ENCODE measurements around the gene HBS1L.

- TF ChIP-seq, protein P1, sequence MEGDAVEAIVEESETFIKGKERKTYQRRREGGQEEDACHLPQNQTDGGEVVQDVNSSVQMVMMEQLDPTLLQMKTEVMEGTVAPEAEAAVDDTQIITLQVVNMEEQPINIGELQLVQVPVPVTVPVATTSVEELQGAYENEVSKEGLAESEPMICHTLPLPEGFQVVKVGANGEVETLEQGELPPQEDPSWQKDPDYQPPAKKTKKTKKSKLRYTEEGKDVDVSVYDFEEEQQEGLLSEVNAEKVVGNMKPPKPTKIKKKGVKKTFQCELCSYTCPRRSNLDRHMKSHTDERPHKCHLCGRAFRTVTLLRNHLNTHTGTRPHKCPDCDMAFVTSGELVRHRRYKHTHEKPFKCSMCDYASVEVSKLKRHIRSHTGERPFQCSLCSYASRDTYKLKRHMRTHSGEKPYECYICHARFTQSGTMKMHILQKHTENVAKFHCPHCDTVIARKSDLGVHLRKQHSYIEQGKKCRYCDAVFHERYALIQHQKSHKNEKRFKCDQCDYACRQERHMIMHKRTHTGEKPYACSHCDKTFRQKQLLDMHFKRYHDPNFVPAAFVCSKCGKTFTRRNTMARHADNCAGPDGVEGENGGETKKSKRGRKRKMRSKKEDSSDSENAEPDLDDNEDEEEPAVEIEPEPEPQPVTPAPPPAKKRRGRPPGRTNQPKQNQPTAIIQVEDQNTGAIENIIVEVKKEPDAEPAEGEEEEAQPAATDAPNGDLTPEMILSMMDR (IDR thresholded peaks at IDR 0.05): no peak
- no peak for TF ChIP-seq POLR2A (IDR thresholded peaks at IDR 0.05)
Observed at GRCh38 chr6:135052939-135053338, 1.7 kb downstream of the HBS1L start.
